Glutamatergic neuron (in vitro differentiated cells): Measurements from ENCODE around the gene KRTAP25-1. TPM values are rescaled to one million over a fixed set of nuclear protein-coding genes. Genes with fewer than 3 reads are reported as not detected.

Experiments used
- DNase-seq: peaks from one replicate; pipeline ENCODE4 v3.0.0; 2022
- H3K27ac Mint-ChIP-seq: one replicate; pipeline ENCODE4 v1.8.0; 2020; ENCODE audit warnings: mild to moderate bottlenecking, mixed read lengths, inconsistent platforms; ENCODE audit not compliant: unreplicated experiment
- H3K27me3 Mint-ChIP-seq: one replicate; pipeline ENCODE4 v1.8.0; 2020; ENCODE audit warnings: mild to moderate bottlenecking, moderate library complexity, mixed read lengths, inconsistent platforms; ENCODE audit not compliant: unreplicated experiment
- H3K36me3 Mint-ChIP-seq: one replicate; pipeline ENCODE4 v1.8.0; 2020; ENCODE audit warnings: mild to moderate bottlenecking, mixed read lengths, inconsistent platforms; ENCODE audit not compliant: unreplicated experiment
- H3K4me1 Mint-ChIP-seq: one replicate; pipeline ENCODE4 v1.8.0; 2020; ENCODE audit warnings: mild to moderate bottlenecking, low read depth, mixed read lengths, inconsistent platforms; ENCODE audit not compliant: unreplicated experiment
- H3K4me3 Mint-ChIP-seq: one replicate; pipeline ENCODE4 v1.8.0; 2020; ENCODE audit warnings: mild to moderate bottlenecking, mixed read lengths, inconsistent platforms; ENCODE audit not compliant: unreplicated experiment
- H3K9me3 Mint-ChIP-seq: one replicate; pipeline ENCODE4 v1.8.0; 2020; ENCODE audit warnings: mild to moderate bottlenecking, moderate library complexity, mixed read lengths, inconsistent platforms; ENCODE audit not compliant: unreplicated experiment
- total RNA-seq: library from RNA; stranded (reverse); fragmentation: NEBNext Ultra II Directional; extraction: Animal tissue kit (Norgen Biotek cat#: 25700); gene quantifications from one replicate; pipeline ENCODE4 v1.2.1, GENCODE V29; 2021; ENCODE audit not compliant: unreplicated experiment
- TF ChIP-seq, protein P1 (sequence below): fragments of 200-600 bp; sonication (generic); IDR thresholded peaks from one replicate; pipeline ENCODE4 v1.5.0; 2021; ENCODE audit not compliant: partially characterized antibody, unreplicated experiment

The KRTAP25-1 gene
- total RNA-seq, 1 donor from 2014 or later: not detected

DNA sequence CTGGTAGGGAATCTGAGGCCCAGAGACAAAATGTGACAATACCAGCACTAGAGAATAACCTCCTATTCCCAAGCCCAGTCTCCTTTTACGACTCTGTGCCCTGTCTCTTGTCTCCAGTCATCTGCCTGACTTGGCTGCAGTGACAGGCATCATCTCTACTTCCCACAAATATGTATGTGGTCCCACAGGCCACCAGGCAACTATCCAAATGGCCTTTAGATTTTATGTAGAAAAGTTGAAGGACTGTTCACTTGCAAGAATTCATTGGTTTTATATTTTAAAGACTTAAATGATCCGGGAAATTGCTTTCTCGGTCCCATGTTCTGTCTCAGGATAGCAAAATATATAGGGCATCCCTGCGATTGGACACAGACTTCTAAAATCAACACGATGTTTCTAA, 18.2 kb downstream of the KRTAP25-1 start:
- Mint-ChIP-seq H3K27me3 (peaks cover 2% of the 10 kb centered on the region), H3K36me3 (no peaks in the 10 kb centered on the region), H3K4me3 (no peak overlapping the region), H3K9me3 (no peaks in the 10 kb centered on the region), H3K4me1 (no peaks in the 10 kb centered on the region), H3K27ac (no peak overlapping the region)
- no peak for DNase-seq
- TF ChIP-seq, protein P1, sequence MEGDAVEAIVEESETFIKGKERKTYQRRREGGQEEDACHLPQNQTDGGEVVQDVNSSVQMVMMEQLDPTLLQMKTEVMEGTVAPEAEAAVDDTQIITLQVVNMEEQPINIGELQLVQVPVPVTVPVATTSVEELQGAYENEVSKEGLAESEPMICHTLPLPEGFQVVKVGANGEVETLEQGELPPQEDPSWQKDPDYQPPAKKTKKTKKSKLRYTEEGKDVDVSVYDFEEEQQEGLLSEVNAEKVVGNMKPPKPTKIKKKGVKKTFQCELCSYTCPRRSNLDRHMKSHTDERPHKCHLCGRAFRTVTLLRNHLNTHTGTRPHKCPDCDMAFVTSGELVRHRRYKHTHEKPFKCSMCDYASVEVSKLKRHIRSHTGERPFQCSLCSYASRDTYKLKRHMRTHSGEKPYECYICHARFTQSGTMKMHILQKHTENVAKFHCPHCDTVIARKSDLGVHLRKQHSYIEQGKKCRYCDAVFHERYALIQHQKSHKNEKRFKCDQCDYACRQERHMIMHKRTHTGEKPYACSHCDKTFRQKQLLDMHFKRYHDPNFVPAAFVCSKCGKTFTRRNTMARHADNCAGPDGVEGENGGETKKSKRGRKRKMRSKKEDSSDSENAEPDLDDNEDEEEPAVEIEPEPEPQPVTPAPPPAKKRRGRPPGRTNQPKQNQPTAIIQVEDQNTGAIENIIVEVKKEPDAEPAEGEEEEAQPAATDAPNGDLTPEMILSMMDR: no peak

DNA sequence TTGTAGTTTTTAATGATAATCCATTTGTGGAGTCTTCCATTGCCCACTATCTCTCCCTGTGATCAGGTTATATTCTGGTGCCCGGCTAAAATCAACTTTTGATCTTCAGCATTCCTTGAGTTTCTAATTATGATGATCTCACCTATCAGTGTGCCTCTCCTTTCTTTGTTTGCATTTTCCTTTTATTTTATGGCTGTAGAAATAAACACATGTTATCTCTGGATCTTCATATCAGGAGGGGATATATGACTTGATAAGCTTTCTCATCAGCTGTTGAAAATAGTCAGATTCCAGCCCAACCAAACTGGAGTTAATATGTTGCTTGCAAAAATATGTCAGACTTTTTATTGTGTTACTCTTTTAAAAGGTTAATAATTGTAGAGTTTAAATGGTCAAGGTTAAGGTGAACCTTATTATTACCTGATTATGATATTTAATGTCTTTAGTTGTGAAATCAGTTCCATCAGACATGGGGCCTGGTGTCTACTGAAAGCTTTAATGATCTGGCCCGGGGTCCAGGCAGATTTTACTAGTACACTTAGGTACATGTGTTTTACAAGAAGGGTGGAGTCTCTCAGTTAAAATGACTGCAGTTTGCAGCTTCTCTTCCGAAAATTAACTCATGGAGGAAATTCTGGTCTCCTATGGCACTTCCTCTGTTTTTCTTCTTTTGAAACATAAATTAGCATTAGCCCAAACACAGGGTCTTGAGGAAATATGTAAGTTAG, 19.3 kb downstream of the KRTAP25-1 start:
- TF ChIP-seq, protein P1: no peak
- DNase-seq: no peak
- Mint-ChIP-seq H3K9me3 (no peaks in the 10 kb centered on the region), H3K4me1 (no peaks in the 10 kb centered on the region), H3K4me3 (no peak overlapping the region), H3K27ac (no peak overlapping the region), H3K27me3 (peaks cover 2% of the 10 kb centered on the region), H3K36me3 (no peaks in the 10 kb centered on the region)

DNA sequence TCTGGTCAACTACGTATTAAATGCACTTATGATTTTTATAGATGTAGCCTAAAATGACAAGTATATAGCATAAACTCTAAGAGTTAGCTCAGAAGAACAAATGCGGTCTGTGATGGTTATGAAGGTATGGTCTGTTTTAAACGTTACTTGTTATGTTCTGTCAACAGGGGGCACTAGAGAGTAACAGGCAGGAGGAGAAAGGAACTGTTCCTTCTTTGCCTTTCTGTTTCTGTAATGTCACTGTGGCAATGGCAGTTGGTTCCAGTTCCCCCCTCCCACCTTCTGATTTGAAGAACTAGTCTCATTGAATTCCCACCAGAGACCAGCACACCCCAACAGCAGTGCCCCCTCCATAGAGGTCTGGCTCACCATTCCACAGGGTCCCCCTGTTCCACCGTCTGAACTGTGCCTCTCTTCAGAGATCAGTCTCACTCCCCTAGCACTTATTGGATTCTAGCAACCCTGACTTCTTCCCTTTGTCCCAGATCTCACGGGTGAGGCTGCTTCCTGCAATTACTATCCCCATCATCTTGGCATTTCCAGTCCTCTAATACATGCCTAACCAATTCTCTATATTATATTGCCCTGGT, 20.6 kb downstream of the KRTAP25-1 start:
- H3K27me3 Mint-ChIP-seq: no peaks in the 10 kb centered on the region
- H3K4me3 Mint-ChIP-seq: no peak overlapping the region
- H3K36me3 Mint-ChIP-seq: no peaks in the 10 kb centered on the region
- no peaks in the 10 kb centered on the region for H3K4me1 Mint-ChIP-seq
- TF ChIP-seq, protein P1: peak; percentile 40
- DNase-seq: no peak
- no peak overlapping the region for H3K27ac Mint-ChIP-seq
- H3K9me3 Mint-ChIP-seq: no peaks in the 10 kb centered on the region

DNA sequence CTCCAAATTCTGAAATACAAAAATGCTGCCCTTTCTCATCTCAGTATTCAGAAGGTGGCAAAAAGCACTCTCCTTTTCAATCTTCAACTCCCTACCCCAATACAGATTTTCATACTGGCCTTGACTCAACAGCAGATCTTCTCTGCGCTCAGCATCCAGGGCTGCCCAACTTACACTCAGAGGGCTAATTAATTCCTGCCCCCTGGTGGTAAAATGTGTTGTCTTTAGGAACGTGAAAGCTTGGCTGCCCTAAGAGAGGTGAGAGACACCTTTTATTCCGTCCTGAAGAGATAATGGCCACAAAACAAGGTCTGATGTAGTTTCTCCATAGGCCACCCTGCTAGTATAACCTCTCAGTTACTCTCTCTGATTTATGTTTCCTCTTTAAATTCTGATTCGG, 31.5 kb downstream of the KRTAP25-1 start:
- H3K27me3 Mint-ChIP-seq: no peaks in the 10 kb centered on the region
- H3K9me3 Mint-ChIP-seq: no peaks in the 10 kb centered on the region
- TF ChIP-seq, protein P1: peak; percentile 73
- no peak for DNase-seq
- no peak overlapping the region for H3K4me3 Mint-ChIP-seq
- H3K4me1 Mint-ChIP-seq: no peaks in the 10 kb centered on the region
- H3K36me3 Mint-ChIP-seq: no peaks in the 10 kb centered on the region
- H3K27ac Mint-ChIP-seq: no peak overlapping the region

DNA sequence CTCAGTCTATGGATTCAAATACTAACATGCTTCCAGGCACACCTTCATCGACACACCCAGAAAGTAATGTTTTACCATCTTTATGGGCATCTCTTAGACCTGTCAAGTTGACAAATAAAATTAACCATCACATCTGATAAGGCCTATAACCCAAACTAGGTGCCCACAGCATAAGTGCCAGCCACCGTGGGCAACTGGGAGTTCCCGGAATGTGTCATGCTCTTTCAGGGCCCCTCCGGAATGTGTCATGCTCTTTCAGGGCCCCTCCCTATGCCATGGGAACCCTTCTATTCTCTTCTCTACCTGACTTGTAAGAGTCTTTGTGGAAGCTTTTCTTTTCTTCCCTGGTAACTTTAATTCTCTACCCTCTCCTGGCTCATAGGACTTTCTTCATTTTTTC, 33.2 kb downstream of the KRTAP25-1 start:
- H3K9me3 Mint-ChIP-seq: no peaks in the 10 kb centered on the region
- no peak for DNase-seq
- no peaks in the 10 kb centered on the region for H3K36me3 Mint-ChIP-seq
- H3K4me1 Mint-ChIP-seq: no peaks in the 10 kb centered on the region
- TF ChIP-seq, protein P1: no peak
- H3K27me3 Mint-ChIP-seq: no peaks in the 10 kb centered on the region
- no peak overlapping the region for H3K27ac Mint-ChIP-seq
- no peak overlapping the region for H3K4me3 Mint-ChIP-seq
